Measurements from ENCODE around the gene ZFYVE26.
A peak's percentile ranks its signal among the peaks of the same experiment; 100 is the strongest.
"Not testable (repeated sequence)": the region's sequence is repeated elsewhere in the genome, so short reads cannot be mapped to it uniquely, and the experiment has no call there.

Gene ZFYVE26

GRCh38 chr14:67837011-67837624, 20.7 kb upstream of the ZFYVE26 start:
- H3K9me3 ChIP-seq (ENCODE audit: insufficient read depth, low read depth, low read length), result no peaks in the 10 kb centered on the region
- no peak overlapping the region for H3K4me3 ChIP-seq (ENCODE audit: low read length)
- no peak overlapping the region for H3K27ac ChIP-seq (ENCODE audit: low read length)
- H3K27me3 ChIP-seq (ENCODE audit: insufficient read depth, low read length), result no peaks in the 10 kb centered on the region
- no peaks in the 10 kb centered on the region for H3K4me1 ChIP-seq (ENCODE audit: insufficient read depth, low read length)
- no peak overlapping the region for H3K9ac ChIP-seq (ENCODE audit: low read depth, low read length)
- H3K36me3 ChIP-seq (ENCODE audit: insufficient read depth, low read depth, low read length), result peaks cover 3% of the 10 kb centered on the region; the same call in 1 of the 2 replicates

- H3K27me3 ChIP-seq (ENCODE audit: insufficient read depth, low read length), result no peaks in the 10 kb centered on the region
- peaks cover 3% of the 10 kb centered on the region; the same call in 1 of the 2 replicates for H3K36me3 ChIP-seq (ENCODE audit: insufficient read depth, low read depth, low read length)
- no peak overlapping the region for H3K9ac ChIP-seq (ENCODE audit: low read depth, low read length)
- H3K9me3 ChIP-seq (ENCODE audit: insufficient read depth, low read depth, low read length), result no peaks in the 10 kb centered on the region
- H3K27ac ChIP-seq (ENCODE audit: low read length), result no peak overlapping the region
- H3K4me3 ChIP-seq (ENCODE audit: low read length), result no peak overlapping the region
- H3K4me1 ChIP-seq (ENCODE audit: insufficient read depth, low read length), result no peaks in the 10 kb centered on the region
Observed at GRCh38 chr14:67835596-67835995, 19.2 kb upstream of the ZFYVE26 start.

- no peaks in the 10 kb centered on the region for H3K27me3 ChIP-seq (ENCODE audit: insufficient read depth, low read length)
Observed at GRCh38 chr14:67833403-67833802, 17.0 kb upstream of the ZFYVE26 start.

GRCh38 chr14:67831113-67831512, 14.7 kb upstream of the ZFYVE26 start:
- Histone ChIP-seq H3K27ac (ENCODE audit: low read length) (no peak overlapping the region), H3K36me3 (ENCODE audit: insufficient read depth, low read depth, low read length) (peaks cover 5% of the 10 kb centered on the region; the same call in 1 of the 2 replicates), H3K4me1 (ENCODE audit: insufficient read depth, low read length) (no peaks in the 10 kb centered on the region), H3K9ac (ENCODE audit: low read depth, low read length) (no peak overlapping the region), H3K27me3 (ENCODE audit: insufficient read depth, low read length) (no peaks in the 10 kb centered on the region), H3K4me3 (ENCODE audit: low read length) (no peak overlapping the region), H3K9me3 (ENCODE audit: insufficient read depth, low read depth, low read length) (no peaks in the 10 kb centered on the region)

More at GRCh38 chr14:67833403-67833802, 17.0 kb upstream of the ZFYVE26 start:
- H3K9ac ChIP-seq (ENCODE audit: low read depth, low read length), result no peak overlapping the region
- no peaks in the 10 kb centered on the region for H3K4me1 ChIP-seq (ENCODE audit: insufficient read depth, low read length)
- no peaks in the 10 kb centered on the region for H3K9me3 ChIP-seq (ENCODE audit: insufficient read depth, low read depth, low read length)
- peaks cover 3% of the 10 kb centered on the region; the same call in 1 of the 2 replicates for H3K36me3 ChIP-seq (ENCODE audit: insufficient read depth, low read depth, low read length)
- no peak overlapping the region for H3K27ac ChIP-seq (ENCODE audit: low read length)
- H3K4me3 ChIP-seq (ENCODE audit: low read length), result no peak overlapping the region

- no peak overlapping the region for H3K4me3 ChIP-seq (ENCODE audit: low read length)
Observed at GRCh38 chr14:67821121-67821520, 4.7 kb upstream of the ZFYVE26 start.

GRCh38 chr14:67820428-67820971, 4.1 kb upstream of the ZFYVE26 start:
- Histone ChIP-seq H3K4me3 (ENCODE audit: low read length) (peak overlapping the region; percentile 97), H3K27ac (ENCODE audit: low read length) (peak overlapping the region; percentile 89), H3K9ac (ENCODE audit: low read depth, low read length) (peak overlapping the region; percentile 96), H3K4me1 (ENCODE audit: insufficient read depth, low read length) (peaks cover 4% of the 10 kb centered on the region), H3K36me3 (ENCODE audit: insufficient read depth, low read depth, low read length) (peaks cover 5% of the 10 kb centered on the region; the same call in 1 of the 2 replicates), H3K27me3 (ENCODE audit: insufficient read depth, low read length) (no peaks in the 10 kb centered on the region), H3K9me3 (ENCODE audit: insufficient read depth, low read depth, low read length) (no peaks in the 10 kb centered on the region)

More at GRCh38 chr14:67821121-67821520, 4.7 kb upstream of the ZFYVE26 start:
- H3K4me1 ChIP-seq (ENCODE audit: insufficient read depth, low read length), result peaks cover 3% of the 10 kb centered on the region; the same call in 1 of the 2 replicates
- H3K27me3 ChIP-seq (ENCODE audit: insufficient read depth, low read length), result no peaks in the 10 kb centered on the region
- H3K36me3 ChIP-seq (ENCODE audit: insufficient read depth, low read depth, low read length), result peaks cover 7% of the 10 kb centered on the region; the same call in 1 of the 2 replicates
- H3K27ac ChIP-seq (ENCODE audit: low read length), result no peak overlapping the region
- peak overlapping the region; percentile 7; the same call in 1 of the 2 replicates for H3K9ac ChIP-seq (ENCODE audit: low read depth, low read length)
- no peaks in the 10 kb centered on the region for H3K9me3 ChIP-seq (ENCODE audit: insufficient read depth, low read depth, low read length)

- peak within 1 kb of the TSS; percentile 97 for H3K4me3 ChIP-seq (ENCODE audit: low read length)
- H3K9me3 ChIP-seq (ENCODE audit: insufficient read depth, low read depth, low read length), result no peaks in the 10 kb centered on the region
- H3K9ac ChIP-seq (ENCODE audit: low read depth, low read length), result peak within 1 kb of the TSS; percentile 96
- H3K36me3 ChIP-seq (ENCODE audit: insufficient read depth, low read depth, low read length), result no peaks in the 10 kb centered on the region
- peaks cover 11% of the 10 kb centered on the region for H3K4me1 ChIP-seq (ENCODE audit: insufficient read depth, low read length)
- H3K27me3 ChIP-seq (ENCODE audit: insufficient read depth, low read length), result no peaks in the 10 kb centered on the region
- peak within 1 kb of the TSS; percentile 89 for H3K27ac ChIP-seq (ENCODE audit: low read length)
Observed at GRCh38 chr14:67819563-67820421, 3.4 kb upstream of the ZFYVE26 start, which contains the start of gene RAD51B. Gene RAD51B, plus strand, starts transcription at chr14:67819779.

GRCh38 chr14:67818476-67818875, 2.1 kb upstream of the ZFYVE26 start:
- not testable (repeated sequence) for H3K9me3 ChIP-seq (ENCODE audit: insufficient read depth, low read depth, low read length); H3K27ac ChIP-seq (ENCODE audit: low read length); H3K9ac ChIP-seq (ENCODE audit: low read depth, low read length); H3K27me3 ChIP-seq (ENCODE audit: insufficient read depth, low read length); H3K4me3 ChIP-seq (ENCODE audit: low read length); H3K36me3 ChIP-seq (ENCODE audit: insufficient read depth, low read depth, low read length)
- peaks cover 12% of the 10 kb centered on the region for H3K4me1 ChIP-seq (ENCODE audit: insufficient read depth, low read length)

GRCh38 chr14:67817750-67818438, 1.5 kb upstream of the ZFYVE26 start:
- Histone ChIP-seq H3K4me1 (ENCODE audit: insufficient read depth, low read length) (peaks cover 12% of the 10 kb centered on the region), H3K27ac (ENCODE audit: low read length) (no peak overlapping the region), H3K9ac (ENCODE audit: low read depth, low read length) (no peak overlapping the region)

GRCh38 chr14:67815573-67816225, 691 bp downstream of the ZFYVE26 start:
- H3K4me3 ChIP-seq (ENCODE audit: low read length), result peak overlapping the region; percentile 99
- peaks cover 11% of the 10 kb centered on the region for H3K4me1 ChIP-seq (ENCODE audit: insufficient read depth, low read length)

More at GRCh38 chr14:67817750-67818438, 1.5 kb upstream of the ZFYVE26 start:
- Histone ChIP-seq H3K9me3 (ENCODE audit: insufficient read depth, low read depth, low read length) (no peaks in the 10 kb centered on the region), H3K36me3 (ENCODE audit: insufficient read depth, low read depth, low read length) (peaks cover 10% of the 10 kb centered on the region), H3K4me3 (ENCODE audit: low read length) (no peak overlapping the region), H3K27me3 (ENCODE audit: insufficient read depth, low read length) (no peaks in the 10 kb centered on the region)

GRCh38 chr14:67814821-67815220, 1.6 kb downstream of the ZFYVE26 start:
- peaks cover 36% of the 10 kb centered on the region for H3K36me3 ChIP-seq (ENCODE audit: insufficient read depth, low read depth, low read length)
- no peaks in the 10 kb centered on the region for H3K9me3 ChIP-seq (ENCODE audit: insufficient read depth, low read depth, low read length)
- H3K27ac ChIP-seq (ENCODE audit: low read length), result no peak overlapping the region
- peak overlapping the region; percentile 96; the same call in 1 of the 2 replicates for H3K9ac ChIP-seq (ENCODE audit: low read depth, low read length)
- H3K4me3 ChIP-seq (ENCODE audit: low read length), result peak overlapping the region; percentile 99
- H3K27me3 ChIP-seq (ENCODE audit: insufficient read depth, low read length), result no peaks in the 10 kb centered on the region
- peaks cover 9% of the 10 kb centered on the region for H3K4me1 ChIP-seq (ENCODE audit: insufficient read depth, low read length)

More at GRCh38 chr14:67815573-67816225, 691 bp downstream of the ZFYVE26 start:
- Histone ChIP-seq H3K27ac (ENCODE audit: low read length) (peak overlapping the region; percentile 61), H3K27me3 (ENCODE audit: insufficient read depth, low read length) (no peaks in the 10 kb centered on the region), H3K36me3 (ENCODE audit: insufficient read depth, low read depth, low read length) (peaks cover 27% of the 10 kb centered on the region), H3K9ac (ENCODE audit: low read depth, low read length) (peak overlapping the region; percentile 96), H3K9me3 (ENCODE audit: insufficient read depth, low read depth, low read length) (no peaks in the 10 kb centered on the region)
